NCI-H1417 (cell line): ENCODE data around the gene RPL22.

Experiments used
- DNase-seq, 3 experiments: peaks; one replicate each; lab custom pipeline; 2025; lab: John Stamatoyannopoulos, UW

RPL22 gene

DNA sequence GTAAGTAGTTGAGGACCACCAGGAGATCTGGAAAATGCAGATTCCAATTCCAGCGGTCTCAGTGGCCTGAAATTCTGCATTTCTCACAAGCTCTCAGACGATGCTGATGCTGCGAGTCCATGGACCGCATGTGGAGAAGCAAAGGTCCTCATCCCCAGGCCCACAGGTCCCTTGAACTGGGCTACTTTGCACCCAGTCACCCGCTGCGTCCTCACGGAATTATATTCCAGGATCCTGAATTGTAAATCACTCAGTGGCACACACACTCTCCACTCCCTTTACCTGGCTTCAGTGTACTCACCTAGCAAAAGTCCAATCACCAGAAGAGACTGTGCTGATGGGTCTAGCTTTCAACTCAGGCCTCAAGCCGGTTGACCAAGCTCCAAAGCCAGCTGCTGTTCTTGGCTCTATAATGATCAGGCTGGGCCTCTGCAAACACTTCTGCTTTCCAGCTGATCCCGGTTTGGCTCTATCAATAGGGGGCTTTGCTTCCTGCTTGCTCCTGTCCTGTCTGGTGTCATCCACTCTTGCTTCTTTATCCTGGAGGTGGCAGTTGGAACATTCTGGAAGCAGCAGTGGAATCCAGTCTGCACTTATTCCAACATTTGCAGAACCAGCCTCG is 904 bp upstream of the RPL22 start:
- DNase-seq: peak in 1 of 3 experiments; percentile 28

DNA sequence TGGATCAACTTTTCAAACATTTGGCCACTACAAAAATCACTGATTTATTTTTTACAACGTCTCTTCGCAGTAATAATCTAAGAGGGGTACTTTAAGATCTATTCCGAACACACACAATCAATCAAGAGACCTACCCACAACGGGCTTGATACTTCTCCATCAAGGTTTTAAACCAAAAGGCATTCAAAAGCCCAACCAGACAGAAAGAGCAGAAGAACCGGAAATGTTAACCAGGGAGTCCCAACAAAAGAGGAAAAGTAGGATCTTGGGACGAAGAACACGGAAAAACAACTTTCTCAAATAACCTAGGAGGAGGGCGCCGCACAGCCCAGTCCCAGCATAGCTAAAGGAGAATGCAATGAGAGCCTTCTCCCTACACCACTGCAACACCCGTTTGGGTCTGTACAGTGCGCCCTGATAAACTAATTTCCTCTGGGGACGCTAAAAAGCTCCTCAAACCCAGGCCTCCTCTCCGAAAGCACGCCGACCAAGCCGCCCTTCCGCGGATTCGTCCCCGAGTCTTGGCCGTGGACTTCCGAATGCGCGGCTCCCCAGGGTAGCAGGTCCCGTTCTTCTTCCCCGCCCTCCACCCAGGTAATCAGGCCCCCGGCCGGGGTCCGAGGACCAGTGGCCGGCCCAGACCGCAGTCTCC is 623 bp downstream of the RPL22 start:
- DNase-seq: peak in 1 of 3 experiments; percentile 30

DNA sequence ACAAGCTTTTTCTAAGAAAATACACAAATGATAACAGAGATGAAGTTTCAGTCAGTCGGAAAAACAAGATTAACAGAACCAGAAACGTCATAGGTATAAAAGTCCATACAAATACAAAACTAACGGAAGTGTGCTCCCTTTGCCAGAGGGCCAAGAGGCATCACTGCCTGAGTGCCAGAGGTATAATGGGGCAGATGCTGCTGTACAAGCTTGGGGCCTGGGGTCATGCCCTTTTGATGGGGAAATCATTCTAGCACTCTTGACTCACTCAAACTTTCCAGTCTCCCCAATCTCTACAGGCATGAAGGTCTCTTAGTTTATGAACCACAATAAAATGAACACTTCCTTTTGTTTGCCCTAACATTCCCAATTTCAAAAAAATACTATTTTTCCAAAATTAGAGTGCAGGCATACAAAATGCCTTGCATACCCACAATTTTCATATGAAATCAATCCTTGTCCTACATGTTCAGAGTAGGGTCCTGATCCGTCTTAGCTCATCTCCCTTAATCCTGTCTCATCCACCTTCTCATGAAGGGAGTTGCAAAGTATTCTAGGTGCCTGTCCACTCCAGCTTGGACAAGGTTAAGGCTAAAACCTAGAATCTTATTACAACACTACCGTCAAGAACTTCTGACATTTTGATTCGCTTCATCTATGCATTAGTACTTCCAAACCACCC is 1.5 kb downstream of the RPL22 start:
- DNase-seq: no peak

DNA sequence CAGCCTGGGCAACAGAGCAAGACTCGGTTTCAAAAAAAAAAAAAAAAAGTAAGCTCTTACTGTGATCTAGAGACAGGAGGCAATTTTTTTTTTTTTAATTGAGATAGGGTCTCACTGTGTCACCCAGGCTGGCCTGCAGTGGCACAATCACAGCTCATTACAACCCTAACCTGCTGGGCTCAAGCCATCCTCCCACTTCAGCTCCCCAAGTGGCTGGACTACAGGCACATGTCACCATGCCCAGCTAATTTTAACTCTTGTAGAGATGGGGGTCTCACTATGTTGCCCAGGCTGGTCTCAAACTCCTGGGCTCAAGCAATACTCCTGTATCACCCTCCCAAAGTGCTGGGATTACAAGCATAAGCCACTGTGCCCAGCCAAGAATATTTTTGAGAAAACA is 7.4 kb downstream of the RPL22 start:
- no peak for DNase-seq

DNA sequence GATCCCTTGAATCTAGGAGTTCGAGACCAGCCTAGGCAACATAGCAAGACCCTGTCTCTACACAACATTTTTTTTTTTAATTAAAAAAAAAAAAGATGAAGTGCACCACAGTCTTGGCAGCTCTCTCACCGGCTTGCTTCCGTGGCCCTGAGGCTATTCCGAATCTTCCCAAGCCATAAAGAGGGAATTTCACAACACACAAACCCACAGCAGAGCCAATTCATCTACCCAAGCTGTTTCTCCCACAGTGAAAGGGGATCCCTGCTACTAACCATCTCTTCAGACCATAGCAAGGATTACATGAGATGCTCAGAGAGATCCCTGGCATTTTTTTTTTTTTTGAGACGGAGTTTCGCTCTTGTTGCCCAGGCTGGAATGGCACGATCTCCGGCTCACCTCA is 10.9 kb downstream of the RPL22 start:
- no peak for DNase-seq

DNA sequence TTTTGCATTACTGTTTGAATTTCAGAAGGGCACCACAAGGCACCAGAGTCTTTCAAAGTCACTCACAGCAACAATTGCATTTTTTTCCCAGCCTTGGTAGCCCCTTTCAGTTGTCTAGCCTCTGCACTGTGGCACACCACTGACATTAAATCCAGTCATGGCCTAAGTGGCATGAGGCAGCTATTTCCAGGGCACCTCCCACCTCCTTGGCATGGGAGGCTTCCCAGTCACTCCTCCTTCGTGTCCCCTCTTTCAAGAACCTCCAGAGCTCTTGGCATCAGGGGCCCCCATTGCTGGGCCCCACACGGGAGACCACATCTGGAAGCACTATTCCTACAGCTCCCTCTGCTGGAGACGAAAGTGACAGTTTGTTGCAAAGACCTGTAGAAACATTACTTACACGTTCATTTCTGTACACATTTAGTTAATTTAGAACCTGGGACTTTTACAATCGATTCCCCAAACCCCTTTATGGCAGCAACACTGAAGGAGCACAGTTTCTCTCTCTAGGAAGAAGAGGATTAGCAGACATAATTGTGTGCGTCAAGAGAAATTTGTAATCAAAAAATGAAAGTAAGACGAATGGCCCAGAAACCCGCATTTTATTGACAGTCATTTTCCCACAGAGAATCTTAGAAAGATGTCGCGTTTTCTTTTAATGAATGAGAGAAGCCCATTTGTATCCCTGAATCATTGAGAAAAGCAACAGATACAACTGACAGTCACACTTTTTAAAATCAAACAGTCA is 13.6 kb downstream of the RPL22 start:
- DNase-seq: peak in 2 of 3 experiments; percentile 22 to 49

DNA sequence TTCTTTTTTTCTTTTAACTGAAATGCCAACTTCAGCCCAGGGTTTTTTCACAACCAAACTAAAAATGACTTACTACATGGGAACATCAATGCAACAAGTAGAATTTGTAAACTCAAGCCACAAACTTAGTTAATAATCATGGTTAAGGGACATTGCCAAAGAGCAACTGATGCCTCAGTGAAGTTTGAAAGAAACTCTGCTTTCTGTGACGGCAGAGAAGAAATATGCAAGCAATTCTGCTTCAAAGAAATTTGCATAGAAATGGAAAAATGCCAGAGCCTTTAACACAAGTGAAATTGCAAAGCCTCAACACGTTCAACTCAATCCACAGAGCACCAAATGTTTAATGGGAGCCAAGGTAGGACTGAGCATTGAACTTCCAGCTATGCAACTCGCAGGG is 14.2 kb downstream of the RPL22 start:
- no peak for DNase-seq

DNA sequence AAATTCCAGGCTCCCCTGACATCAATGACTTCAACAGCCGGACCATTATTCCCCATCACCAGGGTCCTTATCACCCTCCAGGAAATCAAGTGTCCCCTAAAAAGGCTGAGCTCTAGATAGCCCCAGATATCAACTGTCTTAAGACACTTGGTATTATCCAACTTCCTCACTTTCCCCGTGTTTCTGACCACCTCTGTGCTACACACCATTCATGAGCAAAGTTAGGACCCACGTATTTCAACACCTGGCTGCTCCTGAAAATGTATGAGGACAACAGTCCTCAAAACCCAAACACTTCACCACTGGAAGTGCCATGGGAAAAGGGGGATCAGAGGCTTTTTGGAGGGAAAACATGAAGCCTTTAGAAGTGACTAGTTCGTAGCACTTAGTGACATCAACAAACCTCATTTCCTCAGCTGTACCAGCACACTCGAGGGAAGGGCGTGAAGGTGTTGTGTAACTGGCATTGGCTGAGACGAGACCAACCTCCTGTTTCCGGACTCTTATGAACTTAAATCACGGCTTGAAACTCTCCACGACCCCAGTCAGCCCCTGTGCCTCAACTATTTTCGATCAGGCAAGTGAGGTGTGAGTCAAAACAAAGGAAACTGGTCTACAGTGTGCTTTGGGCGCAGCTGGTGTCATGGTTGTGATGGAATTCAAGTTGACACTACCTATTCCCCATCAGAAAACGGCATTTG is 15.2 kb downstream of the RPL22 start:
- no peak for DNase-seq

DNA sequence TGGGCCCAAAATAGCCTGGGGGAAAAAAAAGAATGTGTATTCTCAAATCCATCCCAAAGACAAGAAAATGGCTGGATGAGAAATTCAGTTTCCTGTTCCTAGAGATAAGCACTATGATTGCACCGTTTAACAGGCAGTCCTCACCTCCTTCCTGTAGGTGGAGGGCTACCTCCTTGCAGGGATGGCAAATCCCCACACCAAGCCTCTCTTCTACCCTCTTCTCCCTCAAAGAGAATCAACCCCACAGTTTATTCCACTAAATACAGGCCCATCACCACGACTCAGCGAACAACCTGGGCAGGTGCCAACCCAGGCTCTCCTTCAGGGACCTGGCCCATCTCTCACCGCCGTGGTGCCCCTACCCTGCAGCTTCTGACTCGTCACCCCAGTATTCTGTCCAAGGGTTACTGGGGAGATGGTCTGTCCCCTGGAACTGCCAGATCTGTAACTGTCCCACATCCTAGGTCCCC is 15.8 kb downstream of the RPL22 start:
- DNase-seq: peak in 1 of 3 experiments; percentile 36

DNA sequence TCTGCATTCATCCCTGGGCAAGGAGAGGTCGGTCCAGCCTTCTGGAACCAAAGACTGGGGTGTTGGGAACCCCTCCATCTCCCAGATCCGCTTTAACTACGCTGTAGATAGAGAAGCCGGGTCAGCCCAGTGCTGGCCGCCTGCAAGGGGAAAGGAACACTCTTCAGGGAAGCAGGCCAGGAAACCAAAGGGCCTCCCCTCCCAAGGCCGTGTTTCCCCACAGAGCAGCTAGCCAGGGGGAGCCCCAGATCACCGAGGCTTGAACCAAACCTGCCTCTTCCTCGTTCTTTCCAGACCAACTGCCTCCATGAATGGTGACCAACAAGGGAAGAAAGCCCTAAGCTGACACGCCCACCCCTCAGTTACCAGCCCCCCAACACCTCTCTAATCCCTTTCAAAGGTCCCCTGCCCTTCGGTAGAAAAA is 18.0 kb downstream of the RPL22 start:
- DNase-seq: no peak

DNA sequence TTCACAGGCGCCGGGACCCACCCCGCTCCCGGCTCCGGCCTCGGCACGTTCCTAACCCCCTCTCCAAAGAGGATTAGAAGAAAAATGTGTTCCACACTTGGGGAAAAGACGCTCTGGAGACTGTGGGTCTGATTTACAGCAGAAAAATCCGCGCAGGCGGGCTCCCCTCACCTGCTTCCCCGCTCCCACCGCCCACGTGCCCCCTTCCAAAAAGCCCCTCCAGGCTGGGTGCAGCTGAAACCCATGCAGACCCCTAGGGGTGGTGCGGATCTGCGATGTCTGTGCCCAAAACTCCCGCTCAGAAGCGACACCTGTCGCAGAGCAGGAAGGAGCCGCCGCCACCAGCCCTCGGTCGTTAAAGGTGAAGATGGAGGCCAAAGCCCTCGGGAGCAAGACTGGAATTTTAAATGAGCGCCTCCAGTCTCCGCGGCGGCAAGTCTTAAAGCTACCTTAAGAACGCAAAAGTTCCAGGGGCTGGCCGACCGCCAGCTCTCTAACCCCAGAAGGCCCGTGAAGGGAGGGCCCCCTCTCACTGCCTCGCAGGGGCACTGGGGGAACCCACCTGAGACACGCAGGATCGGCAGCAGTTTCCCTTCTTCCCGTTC is 18.6 kb downstream of the RPL22 start:
- DNase-seq: peak; percentile 10 to 25 (median 15)

DNA sequence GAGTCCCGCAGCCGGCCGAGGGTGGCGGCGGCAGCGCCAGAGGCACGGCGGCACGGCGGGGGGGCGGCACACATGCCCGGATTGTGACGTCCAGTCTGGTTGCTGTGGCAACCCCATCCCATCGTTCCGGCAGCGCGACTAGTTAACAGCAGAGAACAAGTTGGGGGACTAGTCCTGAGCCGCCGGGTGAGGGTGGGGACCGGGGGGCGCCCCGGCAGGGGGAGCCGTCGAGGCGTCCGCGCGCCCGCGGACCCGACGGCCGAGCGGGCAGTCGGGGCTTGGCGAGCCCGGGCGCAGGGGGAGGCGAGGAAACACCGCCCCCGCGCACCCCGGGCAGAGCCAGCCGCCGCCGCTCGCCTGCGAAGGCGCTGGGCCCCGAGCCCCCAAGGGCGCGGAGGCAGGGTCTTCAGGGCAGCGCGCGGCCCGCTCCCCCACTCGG is 19.1 kb downstream of the RPL22 start, which contains the start of gene CHD5:
TSS of gene CHD5 (minus strand) at position 54 of the 439 bp plus-strand sequence. CDS start 298 bp downstream, outside the sequence.
- peak; percentile 14 to 65 (median 60) for DNase-seq

DNA sequence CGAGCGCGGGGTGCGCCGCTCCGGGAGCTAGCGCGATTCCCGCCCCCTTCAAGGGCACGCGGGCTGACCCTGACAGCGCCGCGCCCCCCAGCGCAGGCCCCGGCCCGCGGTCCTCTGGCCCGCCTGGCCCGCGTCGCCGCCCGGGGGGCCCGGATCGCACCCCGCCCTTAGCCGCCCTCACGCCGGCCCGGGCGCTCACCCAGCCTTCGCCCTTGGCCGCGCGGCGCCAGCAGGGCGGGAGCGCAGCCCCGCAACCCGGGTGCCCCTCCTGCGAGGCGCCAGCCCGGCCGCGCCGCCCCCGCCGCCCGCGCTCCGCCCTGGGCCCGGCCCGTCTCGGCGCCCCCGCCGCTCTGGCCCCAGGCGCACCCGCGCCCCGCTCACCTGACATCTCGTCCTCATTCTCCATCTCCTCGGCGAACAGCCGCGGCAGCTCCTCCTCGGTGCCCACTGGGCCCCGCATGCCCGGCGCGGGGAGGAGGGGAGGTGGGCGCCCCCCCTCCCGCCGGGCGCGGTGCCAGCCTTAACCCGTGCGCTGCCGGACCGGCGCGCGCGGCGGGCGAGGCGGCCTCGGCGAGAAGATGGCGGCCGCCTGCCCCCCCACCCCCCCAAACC is 19.7 kb downstream of the RPL22 start:
- DNase-seq: peak in 2 of 3 experiments; percentile 50 to 60

DNA sequence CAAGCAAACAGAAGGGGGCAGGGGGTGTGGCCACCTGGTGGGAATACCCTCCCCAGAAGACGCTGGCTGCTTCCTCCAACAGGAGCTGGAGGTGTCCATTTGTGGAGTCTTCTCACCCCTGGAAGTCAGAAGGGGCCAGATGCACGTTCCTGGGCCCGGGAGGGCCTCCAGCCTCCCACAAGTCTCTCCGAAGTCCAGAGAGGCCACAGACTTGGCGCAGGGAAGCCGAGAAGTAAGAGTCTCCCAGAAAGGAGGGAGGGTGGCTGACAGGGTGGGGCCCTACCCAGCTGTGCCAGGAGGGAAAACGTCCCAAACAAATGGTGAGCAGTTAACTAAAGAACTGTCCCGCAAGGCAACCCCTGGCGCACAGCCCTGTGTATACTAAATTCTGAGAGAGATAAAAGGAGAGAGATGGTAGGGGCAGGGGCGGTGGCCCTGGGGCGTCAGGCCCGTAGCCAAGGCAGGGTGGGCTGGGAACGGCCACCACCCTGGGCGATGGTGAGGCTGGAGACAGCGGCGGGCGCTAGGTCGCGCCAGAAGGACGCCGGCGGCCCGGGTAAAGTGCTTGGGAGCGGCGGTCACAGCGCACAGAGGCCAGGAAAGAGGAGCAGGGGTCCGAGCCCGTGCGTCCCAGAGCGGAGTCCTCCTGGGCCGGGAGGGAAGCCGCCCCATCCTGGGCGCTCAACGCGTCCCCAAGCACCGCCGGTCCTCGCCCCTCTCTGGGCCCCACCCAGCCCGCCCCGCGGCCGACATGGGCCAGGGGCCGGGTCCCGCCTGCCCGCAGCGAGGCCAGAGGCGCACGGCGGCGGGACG is 20.4 kb downstream of the RPL22 start:
- peak in 2 of 3 experiments; percentile 35 to 50 for DNase-seq

DNA sequence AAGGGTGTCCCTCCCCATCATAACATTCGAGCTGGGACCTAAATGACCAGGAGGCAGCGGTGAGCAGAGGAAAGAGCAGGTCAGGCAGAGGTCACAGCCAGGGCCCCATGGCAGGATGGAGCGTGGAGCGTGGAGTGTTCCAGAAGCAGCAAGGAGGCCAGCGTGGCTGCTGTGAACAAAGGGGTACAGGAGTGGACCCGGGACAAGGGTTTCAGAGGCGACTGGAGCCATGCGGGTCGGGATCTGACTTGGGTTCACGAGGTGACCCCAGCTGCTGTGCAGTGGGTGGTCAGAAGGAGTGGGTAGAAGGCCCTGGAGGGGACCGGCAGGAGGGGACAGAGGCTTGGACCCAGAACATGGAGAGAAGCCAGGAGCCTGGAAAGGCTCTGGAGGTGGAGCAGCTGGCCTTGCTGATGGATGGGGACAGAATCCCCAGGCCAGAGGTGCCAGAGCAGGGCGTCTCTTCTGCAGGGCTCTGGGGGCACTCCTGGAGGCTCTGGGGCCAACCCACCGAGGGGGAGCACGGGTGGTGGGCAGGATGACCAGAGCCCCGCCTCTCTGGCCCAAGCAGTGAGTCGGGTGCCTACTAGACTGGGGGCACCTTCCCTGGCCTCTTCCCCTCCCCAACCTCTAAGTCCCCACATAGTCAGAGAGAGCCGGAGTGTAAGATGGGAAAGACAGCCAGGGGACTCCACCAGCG is 21.6 kb downstream of the RPL22 start:
- no peak for DNase-seq

DNA sequence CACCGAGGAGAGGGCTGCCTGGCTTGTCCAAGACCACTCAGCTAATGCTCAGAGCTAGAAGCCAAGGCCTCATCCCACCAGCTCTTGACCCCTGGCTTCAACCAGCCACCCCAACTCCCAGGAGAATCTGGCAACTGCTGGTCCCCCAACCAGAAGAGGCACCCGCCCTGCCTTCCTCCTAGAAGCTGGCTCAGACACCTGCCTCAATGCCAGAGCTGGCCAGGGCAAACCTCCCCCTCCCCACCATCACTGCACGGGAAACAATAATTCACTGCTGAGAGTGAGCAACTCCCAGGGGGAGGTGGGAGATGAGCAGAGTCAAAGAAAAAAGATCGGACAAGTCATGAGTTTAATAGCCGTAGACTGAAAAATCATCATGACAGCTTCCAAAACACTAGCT is 22.6 kb downstream of the RPL22 start:
- no peak for DNase-seq

DNA sequence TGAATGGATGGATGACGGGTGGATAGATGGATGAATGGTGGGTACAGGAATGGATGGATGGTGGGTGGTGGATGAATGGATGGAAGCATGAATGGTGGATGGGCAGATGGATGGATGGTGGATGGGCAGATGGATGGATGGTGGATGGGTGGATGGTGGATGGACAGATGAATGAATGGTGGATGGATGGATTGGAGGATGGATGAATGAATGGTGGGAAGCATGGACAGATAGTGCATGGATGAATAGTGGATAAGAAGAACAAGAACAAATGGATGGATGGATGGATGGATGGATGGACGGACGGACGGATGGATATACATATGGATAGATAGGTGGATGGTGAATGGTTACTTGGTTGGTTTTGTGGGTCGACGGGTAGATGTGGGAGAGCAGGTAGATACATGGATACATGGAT is 24.0 kb downstream of the RPL22 start:
- DNase-seq: no peak

DNA sequence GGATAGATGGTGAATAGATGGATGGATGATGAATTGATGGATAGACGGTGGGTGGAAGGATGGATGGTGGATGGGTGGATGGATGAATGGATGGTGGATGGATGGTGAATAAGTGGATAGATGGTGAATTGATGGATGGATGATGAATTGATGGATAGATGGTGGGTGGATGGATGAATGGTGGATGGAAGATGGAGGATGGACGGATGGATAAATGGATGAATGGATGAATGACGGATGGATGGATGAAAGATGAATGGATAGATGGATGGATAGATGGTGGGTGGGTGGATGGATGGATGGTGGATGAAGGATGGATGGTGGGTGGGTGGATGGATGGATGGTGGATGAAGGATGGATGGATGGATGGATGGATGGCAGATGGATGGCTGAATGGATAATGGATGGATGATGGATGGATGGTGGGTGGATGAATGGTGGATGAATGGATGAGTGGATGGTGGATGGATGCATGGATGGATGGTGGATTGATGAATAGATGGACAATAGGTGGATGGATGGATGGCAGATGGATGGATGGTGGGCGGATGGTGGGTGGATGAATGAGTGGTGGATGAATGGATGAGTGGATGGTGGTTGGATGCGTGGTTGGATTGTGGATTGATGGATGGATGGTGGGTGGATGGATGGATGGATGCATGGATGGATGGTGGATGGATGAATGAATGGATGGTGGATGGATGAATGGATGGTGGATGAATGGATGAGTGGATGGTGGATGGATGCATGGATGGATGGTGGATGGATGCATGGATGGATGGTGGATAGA is 24.6 kb downstream of the RPL22 start:
- DNase-seq: no peak
